ENCODE measurements around the gene NFKB2. TPM values are rescaled to one million over a fixed set of nuclear protein-coding genes. Genes with fewer than 3 reads are reported as not detected.

Gene NFKB2
- total RNA-seq, 4 donors from 2014 or later = 10.7 to 20.2 (median 15.6) TPM

GRCh38 chr10:102424916-102425315 lies 29.4 kb downstream of the NFKB2 start:
- WGBS, 2 donors = 50 to 88% methylated on average over 1 to 4 of the region's 6 CpGs
- DNase-seq = no peak

GRCh38 chr10:102425444-102425843 lies 29.9 kb downstream of the NFKB2 start:
- Histone ChIP-seq H3K27me3 (no peaks in the 10 kb centered on the region), H3K4me1 (peaks cover 14 to 33% (median 16%) of the 10 kb centered on the region in 3 donors), H3K27ac (no peak overlapping the region), H3K36me3 (peaks cover 5 to 24% (median 9%) of the 10 kb centered on the region in 3 donors), H3K9me3 (no peaks in the 10 kb centered on the region), H3K4me3 (no peak overlapping the region)
- TF ChIP-seq POLR2A (IDR thresholded peaks at IDR 0.05) (no peak), CTCF (IDR thresholded peaks at IDR 0.05) (no peak)
- 88 to 100% methylated on average over 1 of the region's 1 CpG for WGBS, 2 donors
- intact Hi-C loops (cut with DNase I) = no loop called here
- DNase-seq = no peak

More at GRCh38 chr10:102424916-102425315, 29.4 kb downstream of the NFKB2 start:
- Histone ChIP-seq H3K36me3 (peaks cover 5 to 24% (median 9%) of the 10 kb centered on the region in 3 donors), H3K9me3 (no peaks in the 10 kb centered on the region), H3K4me3 (no peak overlapping the region), H3K4me1 (peaks cover 18 to 38% (median 21%) of the 10 kb centered on the region in 3 donors), H3K27me3 (no peaks in the 10 kb centered on the region), H3K27ac (no peak overlapping the region)
- no peak for TF ChIP-seq CTCF (IDR thresholded peaks at IDR 0.05)
- no peak for TF ChIP-seq POLR2A (IDR thresholded peaks at IDR 0.05)
- intact Hi-C loops (cut with DNase I) = no loop called here

DNA sequence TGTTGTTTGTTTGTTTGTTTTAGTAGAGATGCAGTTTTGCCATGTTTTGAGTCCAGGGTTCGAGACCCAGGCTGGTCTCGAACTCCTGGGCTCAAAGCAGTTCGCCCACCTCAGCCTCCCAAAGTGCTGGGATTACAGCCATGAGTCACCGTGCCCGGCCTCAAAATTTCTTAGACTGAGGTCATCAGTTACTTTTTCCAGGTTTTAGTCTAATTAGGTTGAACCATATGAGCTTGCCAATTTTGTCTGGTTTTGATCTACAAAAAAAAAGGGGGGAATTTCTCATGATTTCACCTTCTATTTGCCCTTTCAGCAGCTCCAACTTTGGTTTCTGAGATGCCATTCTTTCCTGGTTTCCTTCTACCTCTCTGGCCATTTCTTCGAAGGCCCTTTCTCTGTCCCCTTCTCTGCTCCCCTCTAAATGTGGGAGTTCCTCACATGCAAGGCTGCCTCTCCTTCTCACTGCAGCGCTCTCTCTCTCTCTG lies 31.3 kb downstream of the NFKB2 start:
- H3K36me3 ChIP-seq = peaks cover 5 to 24% (median 9%) of the 10 kb centered on the region in 3 donors
- DNase-seq = no peak
- peaks cover 20 to 36% (median 22%) of the 10 kb centered on the region in 3 donors for H3K4me1 ChIP-seq
- no peaks in the 10 kb centered on the region for H3K9me3 ChIP-seq
- intact Hi-C loops (cut with DNase I) = no loop called here
- H3K27ac ChIP-seq = no peak overlapping the region
- no peaks in the 10 kb centered on the region for H3K27me3 ChIP-seq
- TF ChIP-seq CTCF (IDR thresholded peaks at IDR 0.05) = no peak
- TF ChIP-seq POLR2A (IDR thresholded peaks at IDR 0.05) = no peak
- WGBS, 2 donors = 66 to 71% methylated on average over 7 of the region's 7 CpGs
- no peak overlapping the region for H3K4me3 ChIP-seq

GRCh38 chr10:102429468-102429867 lies 34.0 kb downstream of the NFKB2 start:
- Histone ChIP-seq H3K27me3 (peaks cover 0 to 8% (median 0%) of the 10 kb centered on the region in 4 donors), H3K27ac (no peak overlapping the region), H3K4me1 (peaks cover 9 to 38% (median 15%) of the 10 kb centered on the region in 3 donors), H3K4me3 (no peak overlapping the region), H3K9me3 (no peaks in the 10 kb centered on the region), H3K36me3 (peaks cover 0 to 8% (median 2%) of the 10 kb centered on the region in 3 donors)
- no peak for TF ChIP-seq CTCF (IDR thresholded peaks at IDR 0.05)
- TF ChIP-seq POLR2A (IDR thresholded peaks at IDR 0.05) = no peak
- no peak for DNase-seq
- 84 to 86% methylated on average over 6 to 7 of the region's 8 CpGs for WGBS, 2 donors
- intact Hi-C loops (cut with DNase I) = no loop called here

DNA sequence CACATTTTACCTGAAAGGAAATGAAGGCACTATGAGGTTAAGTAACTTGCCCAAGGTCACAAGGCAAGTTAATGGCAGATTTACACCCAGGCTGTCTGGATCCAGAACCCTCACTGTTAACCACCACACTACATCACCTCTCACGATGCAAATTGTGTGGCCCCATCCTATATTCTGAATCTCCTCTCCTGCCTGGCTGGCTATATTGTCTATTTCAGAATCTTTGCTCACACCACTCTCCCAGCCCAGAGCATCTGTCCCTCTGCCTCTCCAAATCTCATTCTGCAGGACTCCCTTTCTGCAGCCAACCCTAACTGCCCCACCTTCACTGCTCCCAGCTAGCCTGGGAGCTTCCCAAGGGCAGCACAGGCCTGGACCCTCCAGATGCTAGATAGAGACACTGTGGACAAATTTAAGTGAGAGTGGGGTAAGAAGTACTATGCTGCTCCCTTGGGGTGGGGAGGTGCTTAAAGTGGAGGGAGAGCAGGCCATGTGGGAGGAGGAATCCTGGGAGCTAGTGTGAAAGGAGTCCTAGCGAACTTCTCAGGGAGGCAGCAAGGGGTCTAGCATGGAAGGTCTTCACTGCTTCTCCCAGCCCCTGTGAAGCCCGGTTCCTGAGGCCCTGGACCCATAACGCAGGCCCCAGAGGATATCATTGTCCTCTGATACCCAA lies 36.1 kb downstream of the NFKB2 start:
- Histone ChIP-seq H3K9me3 (no peaks in the 10 kb centered on the region), H3K36me3 (no peaks in the 10 kb centered on the region), H3K4me1 (peaks cover 9 to 58% (median 16%) of the 10 kb centered on the region in 3 donors), H3K4me3 (peak overlapping the region; percentile 75 to 95 (median 88)), H3K27me3 (peaks cover 0 to 29% (median 0%) of the 10 kb centered on the region in 4 donors), H3K27ac (peak overlapping the region; percentile 83 to 93 (median 88))
- 10 to 17% methylated on average over 3 to 4 of the region's 4 CpGs for WGBS, 2 donors
- no peak for DNase-seq
- intact Hi-C loops (cut with DNase I) = no loop called here
- TF ChIP-seq CTCF (IDR thresholded peaks at IDR 0.05) = no peak
- no peak for TF ChIP-seq POLR2A (IDR thresholded peaks at IDR 0.05)
